Choroid plexus epithelial cell (primary cell): ENCODE results near the gene IRAK1.

ENCODE experiments used
- DNase-seq: peaks from one replicate; pipeline ENCODE4 v3.0.0-alpha.2; 2010; ENCODE audit warnings: low read depth
- H3K4me3 ChIP-seq: 2 replicates; pipeline ENCODE4 v1.5.1; 2011; ENCODE audit warnings: low read depth, mild to moderate bottlenecking, control low read depth, low read length, moderate library complexity
- TF ChIP-seq, protein P1 (sequence below): conservative IDR thresholded peaks from 2 replicates; pipeline ENCODE4 v1.5.1; 2011; ENCODE audit warnings: low read depth, mild to moderate bottlenecking, control low read depth, inconsistent platforms, low read length, moderate library complexity

The IRAK1 gene

DNA sequence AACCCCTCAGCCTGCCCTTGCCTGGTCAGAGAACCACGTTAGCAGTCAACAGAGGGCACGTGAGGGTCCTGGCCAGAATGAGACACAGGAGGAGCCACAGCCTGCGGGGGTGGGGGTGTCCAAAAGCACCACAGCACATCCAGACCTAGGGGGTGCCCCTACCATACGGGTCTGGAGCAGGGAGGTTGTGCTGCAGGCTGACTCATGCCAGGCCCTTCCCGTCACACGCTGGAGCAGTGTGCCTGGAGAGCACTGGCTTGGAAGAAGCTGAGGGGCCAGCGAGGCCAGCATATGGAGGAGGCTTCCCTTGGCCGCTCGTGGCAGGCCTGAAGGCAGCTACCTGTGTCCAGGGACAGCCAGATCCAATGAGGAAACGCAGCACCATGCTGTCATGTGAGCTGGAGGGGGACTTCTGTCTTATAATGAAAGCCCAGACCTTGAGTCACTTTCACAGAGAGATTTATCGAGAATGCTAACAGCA, 1.5 kb upstream of the IRAK1 start:
- TF ChIP-seq, protein P1, sequence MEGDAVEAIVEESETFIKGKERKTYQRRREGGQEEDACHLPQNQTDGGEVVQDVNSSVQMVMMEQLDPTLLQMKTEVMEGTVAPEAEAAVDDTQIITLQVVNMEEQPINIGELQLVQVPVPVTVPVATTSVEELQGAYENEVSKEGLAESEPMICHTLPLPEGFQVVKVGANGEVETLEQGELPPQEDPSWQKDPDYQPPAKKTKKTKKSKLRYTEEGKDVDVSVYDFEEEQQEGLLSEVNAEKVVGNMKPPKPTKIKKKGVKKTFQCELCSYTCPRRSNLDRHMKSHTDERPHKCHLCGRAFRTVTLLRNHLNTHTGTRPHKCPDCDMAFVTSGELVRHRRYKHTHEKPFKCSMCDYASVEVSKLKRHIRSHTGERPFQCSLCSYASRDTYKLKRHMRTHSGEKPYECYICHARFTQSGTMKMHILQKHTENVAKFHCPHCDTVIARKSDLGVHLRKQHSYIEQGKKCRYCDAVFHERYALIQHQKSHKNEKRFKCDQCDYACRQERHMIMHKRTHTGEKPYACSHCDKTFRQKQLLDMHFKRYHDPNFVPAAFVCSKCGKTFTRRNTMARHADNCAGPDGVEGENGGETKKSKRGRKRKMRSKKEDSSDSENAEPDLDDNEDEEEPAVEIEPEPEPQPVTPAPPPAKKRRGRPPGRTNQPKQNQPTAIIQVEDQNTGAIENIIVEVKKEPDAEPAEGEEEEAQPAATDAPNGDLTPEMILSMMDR = peak; percentile 4
- peak; percentile 60 for DNase-seq
- no peak overlapping the region for H3K4me3 ChIP-seq

DNA sequence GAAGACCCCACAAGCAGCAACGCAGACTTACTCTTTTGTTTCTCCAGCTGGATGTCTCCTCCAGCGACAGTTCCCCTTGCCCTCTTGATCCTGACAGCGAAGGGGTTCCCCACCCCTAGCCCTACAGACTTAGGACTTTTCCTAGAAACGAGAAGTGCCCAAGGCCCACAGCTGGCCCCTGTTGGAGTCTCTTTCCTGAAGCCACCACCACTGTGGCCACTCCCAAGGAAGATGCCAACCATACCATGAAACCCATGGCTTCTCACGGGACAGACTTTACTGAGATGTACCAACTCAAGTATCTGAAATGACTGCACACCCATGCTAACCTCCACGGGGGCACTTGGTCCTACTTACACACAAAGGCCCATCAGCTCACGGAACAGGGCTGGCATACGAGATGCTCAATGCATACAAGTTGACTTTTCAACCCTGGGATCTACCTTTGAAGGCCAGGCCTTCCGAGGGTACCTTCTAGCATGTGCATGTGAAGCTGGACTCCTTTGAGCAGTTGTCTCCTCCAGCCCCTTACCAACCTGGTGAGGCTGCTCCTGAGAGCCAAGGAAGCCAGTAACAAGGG, 924 bp upstream of the IRAK1 start:
- H3K4me3 ChIP-seq = peak overlapping the region; percentile 53
- TF ChIP-seq, protein P1 = no peak
- DNase-seq = no peak

DNA sequence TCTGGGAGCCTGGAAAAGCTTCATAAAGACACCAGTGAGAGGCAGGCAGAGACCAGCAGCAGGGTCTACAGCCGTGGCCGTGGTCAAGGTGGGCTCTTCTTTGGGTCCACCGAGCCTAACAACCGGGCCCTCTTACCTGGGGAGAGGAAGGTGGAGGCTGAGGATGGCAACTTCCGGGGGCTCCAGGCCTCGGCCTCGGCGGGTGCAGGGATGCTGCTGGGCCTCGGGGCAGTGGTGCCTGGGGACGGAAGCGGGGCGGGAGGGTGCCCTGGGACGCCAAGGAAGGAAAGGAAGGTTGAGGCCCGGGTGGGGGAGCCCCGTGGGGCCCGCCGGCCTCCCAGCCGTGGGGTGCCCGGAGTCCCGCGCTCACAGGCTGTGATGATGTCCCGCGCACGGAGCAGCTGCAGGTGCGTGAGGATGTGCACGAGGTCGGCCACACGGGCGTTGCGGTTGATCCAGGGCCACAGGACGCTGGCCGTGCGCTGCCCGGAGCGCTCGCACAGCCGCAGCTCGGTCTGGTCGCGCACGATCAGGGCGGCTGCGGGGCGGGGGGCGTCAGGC, 561 bp downstream of the IRAK1 start:
- DNase-seq = no peak
- peak overlapping the region; percentile 64 for H3K4me3 ChIP-seq
- TF ChIP-seq, protein P1 = no peak

DNA sequence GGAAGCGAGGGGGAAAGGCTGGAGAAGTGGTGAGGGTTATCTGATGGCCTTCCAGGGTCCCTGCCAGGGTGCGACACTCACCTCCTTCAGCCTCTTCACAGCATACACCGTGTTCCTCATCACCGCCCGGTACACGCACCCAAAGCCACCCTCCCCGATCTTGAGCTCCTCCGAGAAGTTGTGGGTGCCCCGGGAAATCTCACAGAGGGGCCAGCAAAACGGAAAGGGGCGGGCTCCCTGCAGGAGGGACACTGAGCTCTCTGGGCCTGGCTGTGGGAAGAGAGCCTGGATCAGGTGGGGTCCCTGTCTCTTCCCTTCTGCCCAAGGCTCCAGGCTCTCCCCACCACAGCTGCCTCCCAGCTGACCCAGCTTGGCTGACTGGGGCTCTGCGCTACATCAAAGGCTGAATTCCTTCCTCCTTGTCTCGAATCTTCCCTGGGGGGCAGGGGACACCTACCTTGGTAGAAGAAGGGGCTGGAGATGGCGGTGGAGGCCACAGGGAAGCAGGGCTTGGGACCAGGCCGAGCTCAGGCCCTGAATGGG, 1.1 kb downstream of the IRAK1 start:
- DNase-seq = no peak
- TF ChIP-seq, protein P1 = no peak
- peak overlapping the region; percentile 64 for H3K4me3 ChIP-seq

DNA sequence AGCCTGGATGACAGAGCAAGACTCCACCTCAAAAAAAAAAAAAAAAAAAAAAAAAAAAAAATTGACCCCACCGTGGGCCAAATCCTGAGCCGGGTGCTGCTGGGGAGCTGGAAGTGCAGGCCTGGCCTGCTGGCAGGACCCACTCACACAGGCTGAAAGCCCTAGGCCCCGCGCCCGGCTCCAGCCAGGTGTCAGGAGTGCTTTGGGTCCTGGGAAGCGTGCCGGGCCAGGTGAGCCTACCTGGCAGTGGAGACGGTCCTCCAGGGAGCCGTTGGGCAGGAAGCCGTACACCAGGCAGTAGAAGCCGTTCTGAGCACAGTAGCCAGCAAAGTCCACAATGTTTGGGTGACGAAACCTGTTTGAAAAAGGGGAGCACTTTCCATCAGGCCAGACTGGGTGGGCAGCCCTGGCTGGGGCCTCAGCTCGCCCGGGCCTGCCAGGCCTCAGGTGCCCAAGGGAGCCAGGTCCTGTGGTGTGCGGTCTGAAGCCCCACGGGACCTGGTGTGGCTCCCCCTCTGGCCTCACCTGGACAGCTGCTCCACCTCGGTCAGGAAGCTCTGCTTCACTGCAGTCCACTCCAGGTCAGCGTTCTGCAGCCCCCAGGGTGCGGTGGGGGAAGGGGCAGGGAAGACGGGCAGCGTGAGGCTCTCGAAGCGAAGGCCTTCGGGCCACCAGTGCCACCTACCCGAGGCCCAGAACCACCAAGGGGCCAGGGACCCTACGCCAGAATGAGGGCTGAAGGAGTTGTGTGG, 1.8 kb downstream of the IRAK1 start:
- no peak for DNase-seq
- TF ChIP-seq, protein P1 = no peak
- peak overlapping the region; percentile 64 for H3K4me3 ChIP-seq

DNA sequence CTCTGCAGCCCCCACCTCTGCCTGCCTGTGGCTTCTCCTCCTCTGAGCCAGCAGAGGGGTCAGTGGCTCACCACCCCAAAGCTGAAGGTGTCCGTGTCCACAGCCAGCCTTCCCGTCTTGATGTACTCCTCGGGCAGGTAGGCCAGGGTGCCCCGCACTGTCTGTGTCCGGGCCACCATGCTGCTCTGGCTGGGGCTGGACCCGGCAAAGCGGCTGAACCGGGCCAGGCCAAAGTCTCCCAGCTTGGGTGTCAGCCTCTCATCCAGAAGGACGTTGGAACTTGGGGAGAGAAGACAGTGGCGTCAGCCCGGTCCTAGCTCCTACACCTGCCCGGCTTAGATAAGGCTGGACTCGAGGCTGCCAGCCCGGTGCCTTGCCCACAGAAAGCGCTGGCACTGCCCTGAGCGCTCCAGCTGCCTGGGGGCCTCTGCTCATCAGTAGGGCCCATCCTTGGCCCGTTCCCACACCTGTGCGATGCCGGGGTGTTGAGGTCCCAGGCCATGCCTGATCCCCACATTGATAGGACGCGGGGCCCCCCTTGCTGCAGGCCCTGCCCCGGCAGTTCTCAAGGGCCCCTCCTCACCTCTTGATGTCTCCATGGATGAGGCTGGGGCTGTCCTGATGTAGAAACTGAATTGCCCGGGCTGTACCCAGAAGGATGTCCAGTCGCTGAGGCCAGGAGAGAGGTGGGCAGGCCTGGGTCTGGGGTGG, 3.2 kb downstream of the IRAK1 start:
- DNase-seq = no peak
- H3K4me3 ChIP-seq = no peak overlapping the region
- TF ChIP-seq, protein P1 = no peak
